ENCODE measurements around the gene C15orf62. TPM values are rescaled to one million over a fixed set of nuclear protein-coding genes. Genes with fewer than 3 reads are reported as not detected.

C15orf62 gene
- total RNA-seq, 4 donors from 2014 or later, result 0.28 to 0.55 TPM; not detected in 2

DNA sequence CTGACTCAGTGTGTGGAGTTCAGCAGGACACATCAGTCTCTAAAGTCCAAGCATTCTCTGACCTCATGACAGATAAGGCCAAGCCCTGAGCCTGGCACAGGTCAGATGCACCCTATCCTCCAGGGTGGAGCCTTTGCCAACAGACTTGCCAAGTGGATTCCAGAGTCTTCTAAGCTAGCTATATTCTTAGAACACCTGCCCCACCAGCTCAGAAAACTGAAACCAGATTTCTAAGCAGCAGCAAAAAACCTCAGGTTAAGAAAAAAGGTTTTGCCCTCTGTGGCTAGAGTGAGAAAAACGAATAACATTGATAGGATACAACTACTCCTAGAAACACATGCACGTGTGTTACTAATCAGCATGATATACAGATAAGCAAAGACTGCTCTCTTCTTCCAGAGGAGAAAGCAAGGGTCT lies 26.3 kb upstream of the C15orf62 start:
- TF ChIP-seq, protein P1, sequence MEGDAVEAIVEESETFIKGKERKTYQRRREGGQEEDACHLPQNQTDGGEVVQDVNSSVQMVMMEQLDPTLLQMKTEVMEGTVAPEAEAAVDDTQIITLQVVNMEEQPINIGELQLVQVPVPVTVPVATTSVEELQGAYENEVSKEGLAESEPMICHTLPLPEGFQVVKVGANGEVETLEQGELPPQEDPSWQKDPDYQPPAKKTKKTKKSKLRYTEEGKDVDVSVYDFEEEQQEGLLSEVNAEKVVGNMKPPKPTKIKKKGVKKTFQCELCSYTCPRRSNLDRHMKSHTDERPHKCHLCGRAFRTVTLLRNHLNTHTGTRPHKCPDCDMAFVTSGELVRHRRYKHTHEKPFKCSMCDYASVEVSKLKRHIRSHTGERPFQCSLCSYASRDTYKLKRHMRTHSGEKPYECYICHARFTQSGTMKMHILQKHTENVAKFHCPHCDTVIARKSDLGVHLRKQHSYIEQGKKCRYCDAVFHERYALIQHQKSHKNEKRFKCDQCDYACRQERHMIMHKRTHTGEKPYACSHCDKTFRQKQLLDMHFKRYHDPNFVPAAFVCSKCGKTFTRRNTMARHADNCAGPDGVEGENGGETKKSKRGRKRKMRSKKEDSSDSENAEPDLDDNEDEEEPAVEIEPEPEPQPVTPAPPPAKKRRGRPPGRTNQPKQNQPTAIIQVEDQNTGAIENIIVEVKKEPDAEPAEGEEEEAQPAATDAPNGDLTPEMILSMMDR (IDR thresholded peaks at IDR 0.05), result no peak
- TF ChIP-seq POLR2A (IDR thresholded peaks at IDR 0.05), result no peak
- no peak overlapping the region for H3K27ac ChIP-seq
- intact Hi-C loops (cut with DNase I; ENCODE audit: low total_unique reads), result no loop called here
- H3K36me3 ChIP-seq, result no peaks in the 10 kb centered on the region
- no peaks in the 10 kb centered on the region for H3K4me1 ChIP-seq
- H3K9me3 ChIP-seq, result no peaks in the 10 kb centered on the region
- no peak for DNase-seq
- no peak overlapping the region for H3K4me3 ChIP-seq
- H3K27me3 ChIP-seq, result no peaks in the 10 kb centered on the region

DNA sequence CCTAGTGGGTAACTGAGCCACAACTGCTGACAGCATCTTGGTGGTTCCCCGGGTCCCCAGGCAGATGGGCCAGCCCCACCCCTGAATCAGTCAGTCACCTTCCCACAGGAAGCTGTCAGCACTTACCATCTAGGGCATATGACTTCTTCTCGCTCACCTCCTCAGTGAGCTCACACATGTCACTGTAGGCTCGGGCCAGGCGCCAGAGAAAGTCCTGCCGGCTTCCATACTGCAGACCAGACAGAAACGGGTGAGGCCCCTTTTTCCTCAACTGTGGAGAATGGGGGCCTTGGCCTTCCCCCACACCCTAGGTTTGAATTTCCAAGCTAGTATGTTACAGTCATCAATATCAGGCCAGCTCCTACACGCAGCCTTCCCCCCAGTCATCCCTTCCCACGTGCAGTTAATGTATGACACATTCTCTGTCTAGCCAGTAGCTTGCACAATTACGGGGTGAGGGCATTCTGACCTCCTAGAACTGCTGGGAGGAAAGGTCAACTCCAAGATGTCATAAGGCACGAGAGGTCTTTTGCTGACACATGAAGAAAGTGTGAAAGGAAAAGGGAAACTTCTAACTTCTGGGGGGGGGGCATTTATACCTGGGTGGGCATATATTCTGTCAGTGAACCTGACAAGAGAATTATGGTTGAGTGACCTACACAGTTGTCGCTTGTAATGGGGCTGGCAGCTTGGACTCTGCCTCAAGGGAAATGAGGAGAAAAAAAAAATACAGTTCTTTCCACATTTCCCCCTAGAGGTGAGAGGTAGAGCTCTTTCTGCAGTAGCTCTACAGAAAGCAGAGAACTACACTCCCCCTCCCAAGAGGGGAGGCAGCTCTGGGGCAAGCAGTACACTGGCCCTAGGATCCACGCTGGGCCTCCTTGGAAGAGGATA lies 25.6 kb upstream of the C15orf62 start:
- H3K9me3 ChIP-seq, result no peaks in the 10 kb centered on the region
- no peak for DNase-seq
- no peaks in the 10 kb centered on the region for H3K27me3 ChIP-seq
- H3K4me3 ChIP-seq, result no peak overlapping the region
- no peaks in the 10 kb centered on the region for H3K36me3 ChIP-seq
- H3K4me1 ChIP-seq, result no peaks in the 10 kb centered on the region
- TF ChIP-seq, protein P1 (IDR thresholded peaks at IDR 0.05), result no peak
- TF ChIP-seq POLR2A (IDR thresholded peaks at IDR 0.05), result no peak
- intact Hi-C loops (cut with DNase I; ENCODE audit: low total_unique reads), result no loop called here
- H3K27ac ChIP-seq, result no peak overlapping the region

DNA sequence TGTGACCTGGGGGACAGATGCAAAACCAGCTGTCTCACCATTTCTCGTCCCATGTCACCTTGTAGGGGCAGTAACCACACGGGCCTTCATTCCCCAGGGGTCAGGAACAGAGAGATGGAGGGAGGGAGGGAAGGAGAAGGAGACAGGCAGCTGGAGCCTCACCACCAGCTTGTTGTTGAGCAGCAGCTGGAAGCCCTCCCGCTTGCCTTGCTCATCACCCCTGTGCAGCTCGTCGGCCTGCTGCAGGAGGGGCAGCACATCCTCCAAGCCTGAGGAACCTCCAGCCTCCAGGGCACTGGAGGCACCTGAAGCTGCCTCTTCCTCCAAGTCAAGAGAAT lies 25.0 kb upstream of the C15orf62 start:
- intact Hi-C loops (cut with DNase I; ENCODE audit: low total_unique reads), result no loop called here
- no peaks in the 10 kb centered on the region for H3K27me3 ChIP-seq
- TF ChIP-seq, protein P1 (IDR thresholded peaks at IDR 0.05), result no peak
- TF ChIP-seq POLR2A (IDR thresholded peaks at IDR 0.05), result no peak
- H3K4me3 ChIP-seq, result no peak overlapping the region
- no peaks in the 10 kb centered on the region for H3K36me3 ChIP-seq
- no peaks in the 10 kb centered on the region for H3K9me3 ChIP-seq
- no peak for DNase-seq
- H3K27ac ChIP-seq, result no peak overlapping the region
- H3K4me1 ChIP-seq, result no peaks in the 10 kb centered on the region

DNA sequence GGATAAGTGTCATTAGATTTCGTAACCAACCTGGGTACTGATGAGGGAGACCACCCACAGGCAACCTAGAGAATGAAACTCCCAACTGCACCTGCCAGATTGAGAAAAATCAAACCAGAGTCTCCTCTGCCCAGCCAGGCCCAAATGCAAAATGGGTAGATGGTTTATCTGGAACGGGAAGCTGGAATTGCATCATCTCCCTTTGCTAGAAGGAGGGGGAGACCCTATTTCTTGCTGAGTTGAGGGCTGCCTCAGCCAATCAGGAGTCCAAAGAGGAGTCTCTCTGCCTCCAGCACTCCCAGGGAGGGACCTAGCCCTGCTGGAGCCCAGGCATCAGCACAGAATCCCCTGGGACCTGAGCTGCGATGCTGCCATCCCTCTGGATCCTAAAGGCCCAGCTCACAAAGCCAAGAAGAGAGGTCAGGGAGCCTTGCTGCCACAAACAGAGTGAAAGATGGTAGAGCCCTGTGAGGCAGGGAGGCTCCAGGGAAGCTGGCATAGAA lies 22.8 kb upstream of the C15orf62 start:
- intact Hi-C loops (cut with DNase I; ENCODE audit: low total_unique reads), result no loop called here
- no peaks in the 10 kb centered on the region for H3K27me3 ChIP-seq
- no peak overlapping the region for H3K4me3 ChIP-seq
- no peak for DNase-seq
- H3K4me1 ChIP-seq, result no peaks in the 10 kb centered on the region
- H3K27ac ChIP-seq, result no peak overlapping the region
- TF ChIP-seq, protein P1 (IDR thresholded peaks at IDR 0.05), result no peak
- no peak for TF ChIP-seq POLR2A (IDR thresholded peaks at IDR 0.05)
- no peaks in the 10 kb centered on the region for H3K9me3 ChIP-seq
- no peaks in the 10 kb centered on the region for H3K36me3 ChIP-seq
